GM12878 (cell line): ENCODE measurements around the gene AKAP7. TPM values are rescaled to one million over a fixed set of nuclear protein-coding genes. Genes with fewer than 3 reads are reported as not detected.

Experiments used
- ATAC-seq: fragments of 200-7000 bp; cut with Tn5 transposase; 3 replicates; pipeline ENCODE4 v1.9.1; 2020; ENCODE audit warnings: mild to moderate bottlenecking, moderate library complexity
- BruUV-seq: library from RNA; stranded (reverse); fragments of 400-500 nt; replicated peaks from 2 replicates; lab custom pipeline; 2021; lab: Mats Ljungman, UMichigan
- CTCF ChIA-PET: fragments of 300-600 bp; sonication (Branson Sonifier 250); formaldehyde crosslinking; extraction: SDS; loops from one replicate; lab custom pipeline; 2021; ENCODE audit warnings: inconsistent platforms; lab: Yijun Ruan, JAX
- POLR2A ChIA-PET: fragments of 350-600 bp; formaldehyde crosslinking; extraction: SDS; loops from one replicate; lab custom pipeline; 2021; ENCODE audit warnings: inconsistent platforms; lab: Charles Lee
- RAD21 ChIA-PET: fragments of 300-600 bp; sonication (Branson Sonifier 250); formaldehyde crosslinking; loops from one replicate; lab custom pipeline; 2023; ENCODE audit warnings: antibody characterized with exemption; ENCODE audit not compliant: unreplicated experiment; lab: Charles Lee
- SMC1A ChIA-PET: fragments of 300-600 bp; sonication (Branson Sonifier 250); formaldehyde crosslinking; loops from one replicate; lab custom pipeline; 2023; ENCODE audit not compliant: unreplicated experiment, uncharacterized antibody; lab: Charles Lee
- DNase-seq: peaks from one replicate; pipeline ENCODE4 v3.0.0-alpha.2; 2011; ENCODE audit warnings: low read depth, low spot score
- FAIRE-seq: peaks from 3 replicates; lab custom pipeline; 2011; peaks lifted over from hg19 to GRCh38; lab: Jason Lieb, UNC
- H2AFZ ChIP-seq: 2 replicates; pipeline ENCODE4 v1.6.0; 2011; ENCODE audit warnings: low read depth, low read length, control low read depth; ENCODE audit not compliant: control insufficient read depth
- H3K27ac ChIP-seq: 2 replicates; pipeline ENCODE4 v1.5.1; 2011; ENCODE audit warnings: control low read depth; ENCODE audit not compliant: control insufficient read depth, insufficient read depth
- H3K27me3 ChIP-seq, 2 experiments: replicated peaks in 1 of 2; 2 replicates each; pipeline versions ENCODE4 v1.6.0 to v1.6.1; 2011; ENCODE audit warnings: low read length in 1 of 2; ENCODE audit not compliant: control insufficient read depth in 2 of 2, insufficient read depth in 2 of 2
- H3K36me3 ChIP-seq, 2 experiments: 2 replicates each; pipeline ENCODE4 v1.5.1; 2011; ENCODE audit warnings: low read length in 1 of 2; ENCODE audit not compliant: control insufficient read depth in 2 of 2, insufficient read depth in 2 of 2
- H3K4me1 ChIP-seq: 2 replicates; pipeline ENCODE4 v1.6.1; 2011; ENCODE audit warnings: mild to moderate bottlenecking, low read length, moderate library complexity, mixed read lengths; ENCODE audit not compliant: control insufficient read depth, insufficient read depth
- H3K4me2 ChIP-seq: 2 replicates; pipeline ENCODE4 v1.6.0; 2011; ENCODE audit warnings: control low read depth; ENCODE audit not compliant: control insufficient read depth, insufficient read depth
- H3K4me3 ChIP-seq: fragments of 200-600 bp; sonication (generic); 2 replicates; pipeline ENCODE4 v1.5.1; 2016
- H3K79me2 ChIP-seq: 2 replicates; pipeline ENCODE4 v1.6.0; 2011; ENCODE audit warnings: low read length; ENCODE audit not compliant: control insufficient read depth, insufficient read depth
- H3K9ac ChIP-seq: 2 replicates; pipeline ENCODE4 v1.8.0; 2011; ENCODE audit warnings: low read length, control low read depth, mixed read lengths; ENCODE audit not compliant: control insufficient read depth, insufficient read depth
- H3K9me3 ChIP-seq: replicated peaks from 3 replicates; pipeline ENCODE4 v1.5.1; 2011; ENCODE audit warnings: mild to moderate bottlenecking, low read length; ENCODE audit not compliant: control insufficient read depth, insufficient read depth
- H4K20me1 ChIP-seq: 2 replicates; pipeline ENCODE4 v1.6.0; 2011; ENCODE audit not compliant: control insufficient read depth, insufficient read depth
- CBFB ChIP-seq: IDR thresholded peaks from 2 replicates; pipeline ENCODE4 v1.6.1; 2016; ENCODE audit warnings: antibody characterized with exemption, low read depth
- EZH2 ChIP-seq: IDR thresholded peaks from 2 replicates; pipeline ENCODE4 v1.6.1; 2012; ENCODE audit warnings: low read depth, mild to moderate bottlenecking, control low read depth, inconsistent platforms, low read length, borderline replicate concordance; ENCODE audit not compliant: control insufficient read depth
- FOXM1 ChIP-seq: IDR thresholded peaks from 2 replicates; pipeline ENCODE4 v1.6.1; 2012; ENCODE audit warnings: low read depth, mild to moderate bottlenecking, inconsistent platforms, low read length, moderate library complexity
- HDAC6 ChIP-seq: fragments of 200-600 bp; sonication (generic); IDR thresholded peaks from one replicate; pipeline ENCODE4 v1.8.0; 2017; ENCODE audit warnings: antibody characterized with exemption; ENCODE audit not compliant: unreplicated experiment
- MEF2A ChIP-seq: IDR thresholded peaks from 2 replicates; pipeline ENCODE4 v1.6.1; 2011; ENCODE audit warnings: low read depth, mild to moderate bottlenecking, low read length, moderate library complexity; ENCODE audit not compliant: insufficient read depth
- YY1 ChIP-seq: IDR thresholded peaks from 2 replicates; pipeline ENCODE4 v1.6.1; 2011; ENCODE audit warnings: low read depth, mild to moderate bottlenecking, low read length
- WGBS: methylation state at CpG from one replicate; pipeline ENCODE4 v1.1.6; 2016; ENCODE audit warnings: low lambda C conversion rate; ENCODE audit not compliant: insufficient replicate concordance, insufficient coverage; ENCODE audit errors: missing lambda C conversion rate; 5-methylcytosine and 5-hydroxymethylcytosine counted together
- in situ Hi-C: fragments of 300-500 bp; cut with MboI; formaldehyde crosslinking; loops from 9 replicates; pipeline ENCODE4 v1.14.3; 2018; ENCODE audit warnings: mixed read lengths
- intact Hi-C: fragments of 100-400 bp; cut with micrococcal nuclease; formaldehyde crosslinking; loops from one replicate; pipeline ENCODE4 v1.14.2; 2022; ENCODE audit not compliant: unreplicated experiment
- polyA plus RNA-seq, 11 experiments: library from polyadenylated mRNA; depleted of rRNA in 4 of 11; unstranded in 6 of 11; stranded (reverse) in 5 of 11; fragments of >200 nt; fragmentation: Nextera tagmentation in 4 of 11; fragmentation: Illumina TruSeq in 1 of 11; extraction: Ambion mirVana in 4 of 11; extraction: Trizol in 1 of 11; gene quantifications; 1 replicate in 1 of 11; 2 replicates in 10 of 11; pipeline versions ENCODE4 v1.2.1 to v1.2.3, GENCODE V29; 2011 to 2016; ENCODE audit warnings: inconsistent platforms in 2 of 11, missing spikeins in 2 of 11, low read depth in 1 of 11
- total RNA-seq, 4 experiments: library from RNA; depleted of rRNA in 3 of 4; stranded (reverse); fragments of >200 nt in 3 of 4; fragmentation: Illumina TruSeq in 1 of 4; extraction: Trizol in 1 of 4; gene quantifications; 2 replicates each; pipeline versions ENCODE4 v1.2.1 to v1.2.3, GENCODE V29; 2013 to 2021
- TF ChIP-seq, protein P1 (sequence below): fragments of 450-650 bp; IDR thresholded peaks from 2 replicates; pipeline ENCODE4 v1.6.1; 2017; ENCODE audit warnings: mild to moderate bottlenecking, moderate library complexity

AKAP7 gene
- total and polyA plus RNA-seq, 10 of the 15 experiments (the other 5 are each of a cell fraction or from before 2014, with no cell fraction given), result 0.06 to 0.58 (median 0.28) TPM; not detected in 1

DNA sequence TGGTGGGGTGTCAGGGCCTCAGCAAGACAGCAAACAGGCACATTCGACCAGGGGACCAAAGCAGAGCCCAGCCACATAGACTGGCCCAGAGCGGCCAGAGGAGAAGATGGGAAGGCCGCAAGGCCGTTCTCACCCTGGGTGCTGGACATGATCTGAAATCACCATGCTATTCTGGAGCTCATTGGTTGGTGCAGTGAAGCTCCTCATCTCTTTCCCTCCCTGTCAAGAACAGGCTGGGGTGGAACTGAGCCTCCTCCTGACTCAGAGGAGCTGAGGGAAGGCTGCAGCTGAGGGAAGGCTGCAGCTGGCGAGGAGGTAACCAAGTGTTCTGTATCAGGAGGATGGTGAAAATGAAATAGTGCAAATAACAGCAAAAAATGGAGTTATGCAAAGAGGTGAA lies 80.0 kb downstream of the AKAP7 start:
- ChIA-PET RAD21 (no interaction called here), CTCF (interaction anchor here (0.5 kb wide), 1 partner anchor 317 kb away, joined by 4 read pairs; no protein-coding TSS in a partner anchor), POLR2A (interaction anchor here (0.6 kb wide), 1 partner anchor 737 kb away, joined by 3 read pairs; no protein-coding TSS in a partner anchor), SMC1A (no interaction called here)
- H3K9me3 ChIP-seq, result no peaks in the 10 kb centered on the region
- H3K79me2 ChIP-seq, result no peaks in the 10 kb centered on the region
- H3K9ac ChIP-seq, result no peak overlapping the region
- no peak for FAIRE-seq
- no peak overlapping the region for H3K4me2 ChIP-seq
- no peaks in the 10 kb centered on the region; a peak in 1 of 4 replicates for H3K27me3 ChIP-seq
- in situ Hi-C loops, result no loop called here
- TF ChIP-seq YY1, result no peak
- TF ChIP-seq HDAC6, result no peak
- no peak for TF ChIP-seq EZH2
- TF ChIP-seq, protein P1, sequence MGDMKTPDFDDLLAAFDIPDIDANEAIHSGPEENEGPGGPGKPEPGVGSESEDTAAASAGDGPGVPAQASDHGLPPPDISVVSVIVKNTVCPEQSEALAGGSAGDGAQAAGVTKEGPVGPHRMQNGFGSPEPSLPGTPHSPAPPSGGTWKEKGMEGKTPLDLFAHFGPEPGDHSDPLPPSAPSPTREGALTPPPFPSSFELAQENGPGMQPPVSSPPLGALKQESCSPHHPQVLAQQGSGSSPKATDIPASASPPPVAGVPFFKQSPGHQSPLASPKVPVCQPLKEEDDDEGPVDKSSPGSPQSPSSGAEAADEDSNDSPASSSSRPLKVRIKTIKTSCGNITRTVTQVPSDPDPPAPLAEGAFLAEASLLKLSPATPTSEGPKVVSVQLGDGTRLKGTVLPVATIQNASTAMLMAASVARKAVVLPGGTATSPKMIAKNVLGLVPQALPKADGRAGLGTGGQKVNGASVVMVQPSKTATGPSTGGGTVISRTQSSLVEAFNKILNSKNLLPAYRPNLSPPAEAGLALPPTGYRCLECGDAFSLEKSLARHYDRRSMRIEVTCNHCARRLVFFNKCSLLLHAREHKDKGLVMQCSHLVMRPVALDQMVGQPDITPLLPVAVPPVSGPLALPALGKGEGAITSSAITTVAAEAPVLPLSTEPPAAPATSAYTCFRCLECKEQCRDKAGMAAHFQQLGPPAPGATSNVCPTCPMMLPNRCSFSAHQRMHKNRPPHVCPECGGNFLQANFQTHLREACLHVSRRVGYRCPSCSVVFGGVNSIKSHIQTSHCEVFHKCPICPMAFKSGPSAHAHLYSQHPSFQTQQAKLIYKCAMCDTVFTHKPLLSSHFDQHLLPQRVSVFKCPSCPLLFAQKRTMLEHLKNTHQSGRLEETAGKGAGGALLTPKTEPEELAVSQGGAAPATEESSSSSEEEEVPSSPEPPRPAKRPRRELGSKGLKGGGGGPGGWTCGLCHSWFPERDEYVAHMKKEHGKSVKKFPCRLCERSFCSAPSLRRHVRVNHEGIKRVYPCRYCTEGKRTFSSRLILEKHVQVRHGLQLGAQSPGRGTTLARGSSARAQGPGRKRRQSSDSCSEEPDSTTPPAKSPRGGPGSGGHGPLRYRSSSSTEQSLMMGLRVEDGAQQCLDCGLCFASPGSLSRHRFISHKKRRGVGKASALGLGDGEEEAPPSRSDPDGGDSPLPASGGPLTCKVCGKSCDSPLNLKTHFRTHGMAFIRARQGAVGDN, result no peak
- no peak for TF ChIP-seq MEF2A
- TF ChIP-seq CBFB, result no peak
- TF ChIP-seq FOXM1, result no peak
- TF ChIP-seq, all 136 proteins: peak for 0
- intact Hi-C loops, result no loop called here
- DNase-seq (no peak), ATAC-seq (no peak)
- no peaks in the 10 kb centered on the region for H4K20me1 ChIP-seq
- BruUV-seq, result no TSS peak
- H3K36me3 ChIP-seq, result no peaks in the 10 kb centered on the region
- H2AFZ ChIP-seq, result no peak overlapping the region
- H3K4me3 ChIP-seq, result no peak overlapping the region
- H3K4me1 ChIP-seq, result no peaks in the 10 kb centered on the region
- no peak overlapping the region for H3K27ac ChIP-seq
- 70% methylated on average over 5 of the region's 5 CpGs for WGBS
